PC-3 (cell line): ENCODE data around the gene SUPT6H.

Source experiments
- EZH2 ChIP-seq: fragments of 300-600 bp; sonication (generic); IDR thresholded peaks from one replicate; pipeline ENCODE4 v1.6.1; 2017; ENCODE audit warnings: antibody characterized with exemption, mild to moderate bottlenecking, low read length; ENCODE audit not compliant: unreplicated experiment
- EZH2phosphoT487 ChIP-seq: fragments of 300-600 bp; sonication (generic); IDR thresholded peaks from 2 replicates; pipeline ENCODE4 v1.6.1; 2018; ENCODE audit warnings: mild to moderate bottlenecking, antibody characterized with exemption, low read length, borderline replicate concordance
- TF ChIP-seq, protein P1 (sequence below): fragments of 300-600 bp; sonication (generic); conservative IDR thresholded peaks from 2 replicates; pipeline ENCODE4 v1.5.1; 2017; ENCODE audit warnings: antibody characterized with exemption, low read depth, mild to moderate bottlenecking, low read length

DNA sequence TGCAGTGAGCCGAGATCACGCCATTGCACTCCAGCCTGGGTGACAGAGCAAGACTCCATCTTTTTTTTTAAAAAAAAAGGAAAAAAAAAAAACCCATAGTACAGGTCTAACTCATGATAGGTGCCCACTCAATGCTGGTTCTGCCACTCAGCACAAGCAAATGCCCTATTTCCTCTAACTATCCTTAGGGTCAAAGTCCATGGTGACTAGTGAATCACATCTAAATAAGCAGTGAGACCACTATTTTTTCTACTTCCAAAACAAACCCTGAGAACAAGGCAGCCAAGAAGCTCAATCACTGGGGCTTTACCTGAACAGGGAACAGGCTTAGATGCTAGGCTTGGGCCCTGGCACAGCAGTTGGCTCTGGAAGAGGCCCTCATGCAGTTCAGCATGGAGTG is 20.4 kb upstream of the SUPT6H start:
- TF ChIP-seq, protein P1, sequence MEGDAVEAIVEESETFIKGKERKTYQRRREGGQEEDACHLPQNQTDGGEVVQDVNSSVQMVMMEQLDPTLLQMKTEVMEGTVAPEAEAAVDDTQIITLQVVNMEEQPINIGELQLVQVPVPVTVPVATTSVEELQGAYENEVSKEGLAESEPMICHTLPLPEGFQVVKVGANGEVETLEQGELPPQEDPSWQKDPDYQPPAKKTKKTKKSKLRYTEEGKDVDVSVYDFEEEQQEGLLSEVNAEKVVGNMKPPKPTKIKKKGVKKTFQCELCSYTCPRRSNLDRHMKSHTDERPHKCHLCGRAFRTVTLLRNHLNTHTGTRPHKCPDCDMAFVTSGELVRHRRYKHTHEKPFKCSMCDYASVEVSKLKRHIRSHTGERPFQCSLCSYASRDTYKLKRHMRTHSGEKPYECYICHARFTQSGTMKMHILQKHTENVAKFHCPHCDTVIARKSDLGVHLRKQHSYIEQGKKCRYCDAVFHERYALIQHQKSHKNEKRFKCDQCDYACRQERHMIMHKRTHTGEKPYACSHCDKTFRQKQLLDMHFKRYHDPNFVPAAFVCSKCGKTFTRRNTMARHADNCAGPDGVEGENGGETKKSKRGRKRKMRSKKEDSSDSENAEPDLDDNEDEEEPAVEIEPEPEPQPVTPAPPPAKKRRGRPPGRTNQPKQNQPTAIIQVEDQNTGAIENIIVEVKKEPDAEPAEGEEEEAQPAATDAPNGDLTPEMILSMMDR = no peak
- TF ChIP-seq EZH2 (no peak), EZH2phosphoT487 (no peak)
